GM18870 (cell line): ENCODE results near the gene SERBP1.
"Not testable (repeated sequence)": the region's sequence is repeated elsewhere in the genome, so short reads cannot be mapped to it uniquely, and the experiment has no call there.

ENCODE experiments used
- ATAC-seq: cut with Tn5 transposase; IDR thresholded peaks from one replicate; pipeline ENCODE4 v1.9.1; 2021; ENCODE audit warnings: moderate library complexity; ENCODE audit not compliant: unreplicated experiment

SERBP1 gene

GRCh38 chr1:67413101-67413500 is 17.1 kb downstream of the SERBP1 start:
- not testable (repeated sequence) for ATAC-seq

GRCh38 chr1:67408148-67408547 is 22.1 kb downstream of the SERBP1 start:
- no peak for ATAC-seq

GRCh38 chr1:67407498-67407897 is 22.7 kb downstream of the SERBP1 start:
- ATAC-seq, result no peak

DNA sequence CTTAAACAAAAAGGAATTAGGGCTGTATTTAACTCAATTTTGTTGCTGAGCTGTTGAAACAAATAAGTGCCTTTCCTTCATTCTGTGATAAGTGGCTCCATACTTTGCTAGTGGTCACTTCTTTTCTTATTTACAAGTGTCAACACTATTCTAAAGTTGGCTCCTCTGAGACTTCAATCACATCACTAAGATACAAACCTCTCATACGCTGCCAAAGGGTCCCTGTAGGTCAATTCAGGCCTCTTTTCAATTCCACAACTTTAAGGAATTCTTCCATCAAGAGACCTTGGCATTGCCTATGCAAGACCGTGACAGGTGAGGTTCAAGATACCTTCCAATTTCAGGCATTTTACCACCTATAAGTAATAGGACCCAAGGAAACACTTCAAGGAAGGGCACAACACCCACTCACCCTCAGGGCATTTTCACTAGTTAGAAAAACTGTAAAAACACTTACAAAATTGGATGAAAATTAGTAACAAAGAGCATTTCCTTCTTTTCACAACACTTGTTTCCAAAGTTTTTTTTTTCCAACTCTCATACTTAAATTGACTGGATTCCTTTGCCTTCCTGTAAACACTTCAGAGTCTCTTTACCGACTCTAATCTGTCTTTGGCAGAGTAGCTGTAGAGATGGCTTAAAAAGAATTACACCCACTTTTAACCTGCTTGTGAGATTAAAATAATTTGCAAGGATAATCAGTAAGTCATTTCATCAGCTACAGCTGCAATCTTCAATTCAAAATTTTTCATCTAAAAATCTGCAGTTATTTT is 24.5 kb downstream of the SERBP1 start:
- ATAC-seq, result no peak

DNA sequence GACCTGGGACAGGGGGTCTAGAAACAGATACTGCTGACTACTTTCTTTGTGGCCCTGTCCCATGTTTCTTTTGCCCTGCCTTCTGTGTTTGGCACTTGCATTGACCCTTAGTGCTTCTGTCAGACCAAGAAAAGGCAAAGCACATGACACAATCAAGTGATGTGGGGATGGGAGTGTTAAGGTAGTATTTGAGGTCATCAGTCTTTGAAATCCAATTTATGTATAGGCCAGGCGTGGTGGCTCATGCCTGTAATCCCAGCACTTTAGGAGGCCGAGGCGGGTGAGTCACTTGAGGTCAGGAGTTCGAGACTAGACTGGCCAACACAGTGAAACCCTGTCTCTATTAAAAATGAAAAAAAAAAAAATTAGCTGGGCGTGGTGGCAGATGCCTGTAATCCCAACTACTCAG is 26.0 kb downstream of the SERBP1 start:
- no peak for ATAC-seq

DNA sequence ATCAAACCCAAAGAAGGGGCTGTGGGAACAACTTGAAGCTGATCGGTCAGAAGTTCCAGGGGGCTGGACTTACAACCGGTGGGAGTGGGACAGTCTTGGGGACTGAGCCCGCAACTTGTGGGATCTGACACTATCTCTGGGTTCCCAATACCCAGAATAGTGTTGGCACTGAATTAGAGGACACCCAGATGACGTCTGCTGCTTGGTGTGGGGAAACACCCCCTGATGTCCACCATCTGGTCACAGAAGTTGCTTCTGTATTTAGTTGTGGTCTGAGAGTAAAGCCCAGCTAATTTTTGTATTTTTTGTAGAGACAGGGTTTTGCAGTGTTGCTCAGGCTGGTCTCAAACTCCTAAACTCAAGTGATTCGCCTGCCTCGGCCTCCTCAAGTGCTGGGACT is 28.8 kb downstream of the SERBP1 start:
- ATAC-seq, result no peak

- ATAC-seq, result not testable (repeated sequence)
Measured at GRCh38 chr1:67400029-67400786, 30.0 kb downstream of the SERBP1 start.

DNA sequence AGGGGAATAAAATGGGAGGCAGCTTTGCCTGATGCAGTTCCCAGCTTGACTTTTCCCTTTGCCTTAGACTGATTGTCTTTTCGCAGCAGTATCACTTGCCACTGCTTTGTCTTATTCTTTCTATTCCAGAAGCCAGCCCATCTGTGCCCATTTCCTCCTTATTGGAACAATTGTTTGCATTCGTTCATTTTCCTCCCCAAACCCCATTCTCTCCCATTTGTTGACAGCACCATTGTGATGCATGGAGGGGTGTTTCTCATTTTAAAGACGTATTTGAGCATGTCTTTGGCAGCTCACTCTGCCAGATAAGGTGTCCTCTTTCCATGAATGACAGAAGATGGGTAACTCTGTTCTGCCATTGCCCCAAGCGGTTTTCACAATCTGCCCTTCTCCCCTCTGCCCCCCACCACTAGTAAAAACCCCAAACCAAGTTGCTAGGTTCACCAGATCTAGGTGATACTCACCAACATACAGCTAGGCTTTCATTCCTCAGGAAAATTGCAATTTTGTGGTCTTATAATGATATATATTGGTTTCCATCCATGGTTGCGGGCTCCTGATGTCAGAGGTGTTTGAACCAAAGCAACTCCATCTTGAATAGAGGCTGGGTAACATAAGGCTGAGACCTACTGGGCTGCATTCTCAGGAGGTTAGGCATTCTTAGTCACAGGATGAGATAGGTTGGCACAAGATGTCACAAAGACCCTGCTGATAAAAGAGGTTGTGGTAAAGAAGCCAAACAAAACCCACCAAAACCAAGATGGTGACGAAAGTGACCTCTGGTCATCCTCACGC is 30.8 kb downstream of the SERBP1 start:
- ATAC-seq, result no peak

- ATAC-seq, result no peak
Measured at GRCh38 chr1:67394548-67394947, 35.7 kb downstream of the SERBP1 start.

DNA sequence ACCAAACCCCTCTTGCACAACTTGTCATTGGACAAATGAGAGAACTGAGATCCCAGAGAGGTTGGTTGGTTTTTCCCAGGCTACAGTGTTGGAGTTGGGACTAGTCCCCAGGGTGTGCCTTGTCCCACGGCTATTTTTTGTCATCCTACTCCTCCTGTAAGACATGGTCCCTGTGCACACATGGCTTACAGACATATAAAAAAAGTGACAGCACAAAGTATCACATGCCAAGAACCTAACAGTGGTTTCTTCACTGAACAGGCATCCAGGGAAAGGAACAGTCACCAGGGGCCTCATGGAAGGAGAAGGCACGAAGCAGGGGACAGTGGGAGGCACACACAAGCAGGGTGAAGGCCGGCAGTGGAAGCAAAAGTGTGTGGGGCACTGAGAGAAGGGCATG is 36.5 kb downstream of the SERBP1 start:
- ATAC-seq, result no peak

DNA sequence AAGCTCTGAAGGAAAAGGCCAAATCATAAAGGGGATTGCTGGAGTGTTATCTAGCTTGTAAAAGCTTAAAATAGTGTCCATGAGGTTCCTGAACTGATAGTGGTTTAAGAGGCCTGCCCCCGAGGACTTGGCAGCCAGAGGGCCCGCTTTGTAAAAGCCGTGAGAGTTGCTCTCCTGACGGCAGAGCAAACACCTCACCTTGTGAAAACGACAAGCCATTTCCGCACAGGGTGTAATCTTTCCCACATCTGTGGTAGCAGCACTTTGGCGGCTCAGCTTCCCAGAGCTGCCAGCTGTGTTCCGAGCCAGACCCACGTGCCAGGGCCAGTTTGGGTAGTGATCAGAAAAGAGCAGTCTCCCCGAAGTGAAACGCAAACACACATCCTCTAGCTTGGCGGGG is 37.0 kb downstream of the SERBP1 start:
- no peak for ATAC-seq

DNA sequence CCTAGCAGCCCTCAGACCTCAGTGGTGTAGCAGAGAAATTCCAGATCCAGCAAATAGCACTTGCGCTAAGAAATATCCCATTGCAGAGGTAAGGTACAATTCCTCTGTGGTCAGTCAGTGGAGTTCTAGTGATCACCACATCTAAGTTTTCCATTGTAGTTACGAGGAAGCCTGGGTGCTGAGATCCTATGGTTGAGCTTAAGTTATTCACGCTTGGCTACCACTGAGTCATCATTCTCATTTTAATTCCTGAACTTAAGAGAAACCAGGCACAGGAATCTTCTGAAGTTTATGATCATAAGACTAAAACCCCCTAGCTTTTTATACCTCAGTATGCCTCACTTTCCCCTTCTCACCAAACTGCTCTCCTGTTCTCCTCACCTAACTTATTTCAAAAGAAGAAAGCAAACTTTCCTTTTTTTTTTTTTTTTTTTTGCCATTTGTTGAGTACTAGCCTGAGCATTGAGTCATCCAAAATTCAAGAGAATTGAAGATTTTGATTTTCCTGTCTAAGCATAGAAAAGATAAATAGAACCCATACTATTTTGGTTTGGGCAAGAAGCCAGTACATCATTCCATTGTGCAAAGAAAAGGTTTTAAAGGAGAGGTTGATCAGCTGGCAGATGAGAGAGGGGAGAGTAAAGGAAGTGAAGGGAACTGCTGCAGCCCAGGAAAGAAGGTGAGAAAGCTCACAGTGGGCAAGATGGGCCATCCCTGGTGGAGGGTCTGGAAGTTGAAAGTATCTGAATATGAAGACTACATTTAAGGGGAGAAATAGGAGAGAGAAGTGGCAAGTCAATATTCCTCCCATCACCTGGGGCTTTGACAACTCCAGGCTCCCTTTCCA is 39.9 kb downstream of the SERBP1 start:
- no peak for ATAC-seq

- no peak for ATAC-seq
Measured at GRCh38 chr1:67383999-67384638, 46.1 kb downstream of the SERBP1 start.

DNA sequence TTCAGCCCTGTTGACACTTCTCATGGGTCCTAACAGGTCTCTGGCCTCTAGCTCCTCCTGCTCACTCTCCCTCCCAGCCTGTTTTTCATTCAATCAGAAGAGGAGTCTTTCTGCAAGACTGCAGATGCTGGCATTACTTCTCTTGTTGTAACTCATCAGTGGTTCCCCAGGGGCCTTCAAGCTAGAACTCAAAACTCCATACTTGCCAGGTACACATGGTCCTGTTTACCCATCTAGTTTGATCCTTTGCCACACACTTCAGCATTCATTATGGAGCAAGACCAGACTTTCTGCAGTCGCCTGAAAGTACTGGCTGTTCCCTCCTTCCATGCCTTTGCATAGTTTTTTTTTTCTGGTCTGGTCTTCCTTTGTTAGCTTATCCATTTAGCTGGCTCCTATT is 47.9 kb downstream of the SERBP1 start:
- no peak for ATAC-seq

GRCh38 chr1:67381154-67381553 is 49.0 kb downstream of the SERBP1 start:
- no peak for ATAC-seq

GRCh38 chr1:67377253-67377652 is 52.9 kb downstream of the SERBP1 start:
- ATAC-seq, result no peak

DNA sequence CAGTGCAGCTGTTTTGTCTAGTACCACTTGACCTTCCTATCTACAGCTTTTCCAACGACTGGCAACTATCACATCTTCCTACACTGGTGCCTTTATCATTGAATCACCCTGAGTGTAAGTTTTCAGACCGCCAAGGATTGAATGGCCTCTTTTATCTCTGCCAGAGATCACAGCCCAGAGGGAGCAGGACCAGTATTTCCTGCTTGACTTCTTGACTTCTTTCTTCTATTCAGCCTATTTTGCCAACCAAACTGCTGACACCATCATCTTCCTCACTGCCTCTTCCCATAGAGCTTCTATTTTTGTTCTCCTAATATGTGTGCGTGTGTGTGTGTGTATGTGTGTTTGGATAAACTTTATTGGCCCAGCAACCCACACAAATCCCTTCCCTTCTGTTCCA is 53.8 kb downstream of the SERBP1 start:
- ATAC-seq, result no peak

GRCh38 chr1:67372898-67373297 is 57.3 kb downstream of the SERBP1 start:
- no peak for ATAC-seq

DNA sequence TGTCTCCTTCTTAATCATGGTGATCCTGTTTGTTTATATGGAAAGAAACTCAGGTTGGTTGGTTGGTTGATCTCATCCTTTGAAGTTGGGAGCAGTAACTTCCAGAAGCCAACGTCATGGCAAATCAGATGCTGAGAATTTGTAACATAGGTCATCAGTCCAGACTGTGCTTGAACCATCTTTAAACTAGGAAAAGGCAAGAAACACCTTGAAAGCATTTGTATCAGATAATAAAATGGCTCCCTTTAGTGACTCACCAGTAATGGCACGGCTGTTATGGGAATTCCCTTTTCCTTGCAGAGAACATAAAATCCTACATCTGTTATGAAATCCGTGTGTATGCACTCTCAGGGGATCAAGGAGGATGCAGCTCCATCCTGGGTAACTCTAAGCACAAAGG is 58.1 kb downstream of the SERBP1 start:
- ATAC-seq, result no peak

- no peak for ATAC-seq
Measured at GRCh38 chr1:67371681-67372080, 58.5 kb downstream of the SERBP1 start.
